ENCODE data around the gene FAM20C.

GRCh38 chr7:216360-217300 is 24.3 kb downstream of the FAM20C start:
- TF ChIP-seq CTCF (IDR thresholded peaks at IDR 0.05; ENCODE audit: insufficient read depth, low read length), result no peak
- no peak for TF ChIP-seq POLR2AphosphoS5 (IDR thresholded peaks at IDR 0.05; ENCODE audit: low read depth)
- no peak for TF ChIP-seq REST (IDR thresholded peaks at IDR 0.05; ENCODE audit: insufficient replicate concordance, low read depth)

All from HL-60 (cell line).